HG02798 (cell line): Measurements from ENCODE around the gene PRSS21.

ENCODE experiments used
- ATAC-seq: cut with Tn5 transposase; IDR thresholded peaks from one replicate; pipeline ENCODE4 v1.9.1; 2021; ENCODE audit warnings: mild to moderate bottlenecking; ENCODE audit not compliant: unreplicated experiment, poor library complexity

Gene PRSS21

GRCh38 chr16:2799859-2800226 is 17.2 kb upstream of the PRSS21 start:
- ATAC-seq: no peak

- no peak for ATAC-seq
Measured at GRCh38 chr16:2803545-2804195, 13.4 kb upstream of the PRSS21 start.

GRCh38 chr16:2804728-2805127 is 12.3 kb upstream of the PRSS21 start:
- ATAC-seq: no peak

- no peak for ATAC-seq
Measured at GRCh38 chr16:2806286-2806685, 10.8 kb upstream of the PRSS21 start.

DNA sequence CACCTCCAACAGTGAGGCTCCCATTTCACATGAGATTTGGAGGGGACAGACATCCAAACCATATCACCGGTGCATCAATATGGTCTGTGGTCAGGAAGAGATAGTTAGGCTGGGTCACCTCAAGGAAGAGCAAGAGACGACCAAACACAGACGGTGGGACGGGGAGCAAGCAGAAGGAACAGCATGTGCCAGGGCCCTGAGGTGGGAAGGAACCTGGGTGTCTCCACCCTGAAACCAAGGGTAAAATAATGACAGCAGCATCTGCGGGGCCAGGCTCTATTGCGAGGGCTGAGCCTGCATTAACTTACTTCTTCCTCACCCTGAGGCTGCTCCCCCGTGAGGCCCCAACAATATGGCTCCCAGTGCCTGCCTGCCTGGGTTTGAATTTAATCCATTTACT is 8.9 kb upstream of the PRSS21 start:
- ATAC-seq: no peak

GRCh38 chr16:2809149-2809760 is 7.8 kb upstream of the PRSS21 start:
- no peak for ATAC-seq

DNA sequence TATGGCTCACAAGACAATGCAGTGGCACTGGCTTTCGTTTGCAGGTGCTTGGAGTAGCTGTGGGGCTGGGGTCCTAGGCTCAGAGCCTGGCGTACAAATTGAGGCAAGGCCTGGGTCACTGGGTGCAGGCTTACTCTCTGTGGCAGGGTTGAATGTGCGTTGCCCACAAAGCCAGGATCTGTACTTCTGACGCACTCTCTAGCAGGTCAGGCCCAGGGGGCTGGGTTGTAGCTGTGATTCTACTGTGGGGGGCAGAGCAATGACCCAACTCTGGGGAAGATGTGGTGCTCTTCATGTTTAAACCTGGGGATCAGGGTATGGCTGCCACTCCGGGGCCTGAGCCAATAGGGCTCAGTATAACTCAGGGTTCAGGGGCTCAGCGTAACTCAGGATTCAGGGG is 6.4 kb upstream of the PRSS21 start:
- no peak for ATAC-seq

DNA sequence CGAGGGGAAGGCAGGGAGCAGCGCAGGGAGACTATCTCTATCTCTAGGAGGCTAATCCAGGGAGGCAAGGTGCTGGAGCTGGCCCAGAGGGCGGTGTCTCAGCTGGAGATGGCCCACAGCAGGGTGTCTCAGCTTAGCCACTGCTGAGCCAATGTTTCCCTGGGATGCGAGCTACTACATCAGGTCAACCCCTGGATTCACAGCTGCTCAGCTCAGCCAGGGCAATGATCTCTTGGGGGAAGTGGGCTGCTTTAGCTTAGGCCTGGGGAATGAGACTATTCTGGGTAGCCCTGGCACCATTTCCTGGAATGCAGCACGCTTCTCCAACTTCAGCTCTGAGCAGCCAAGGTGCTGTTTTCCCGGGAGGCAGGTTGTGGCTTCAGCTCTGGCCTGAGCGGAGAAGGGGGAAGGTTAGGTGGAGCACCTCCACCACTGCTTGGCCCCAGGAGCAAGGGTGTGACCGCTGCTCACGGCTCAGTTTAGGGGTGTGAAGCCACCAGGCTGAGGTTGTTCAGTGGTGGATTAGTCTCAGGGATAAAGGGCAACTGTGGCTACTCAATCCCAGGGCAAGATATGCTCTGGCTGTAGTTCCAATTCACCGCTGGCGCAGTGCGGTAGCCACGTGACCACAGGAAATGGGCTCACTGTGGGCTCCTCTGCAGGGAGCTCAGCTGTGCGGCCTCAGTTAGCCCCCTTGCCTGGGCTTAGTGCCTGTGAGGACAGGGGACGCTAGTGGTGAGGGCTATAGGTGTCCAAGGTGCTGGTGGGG is 5.2 kb upstream of the PRSS21 start:
- ATAC-seq: no peak

DNA sequence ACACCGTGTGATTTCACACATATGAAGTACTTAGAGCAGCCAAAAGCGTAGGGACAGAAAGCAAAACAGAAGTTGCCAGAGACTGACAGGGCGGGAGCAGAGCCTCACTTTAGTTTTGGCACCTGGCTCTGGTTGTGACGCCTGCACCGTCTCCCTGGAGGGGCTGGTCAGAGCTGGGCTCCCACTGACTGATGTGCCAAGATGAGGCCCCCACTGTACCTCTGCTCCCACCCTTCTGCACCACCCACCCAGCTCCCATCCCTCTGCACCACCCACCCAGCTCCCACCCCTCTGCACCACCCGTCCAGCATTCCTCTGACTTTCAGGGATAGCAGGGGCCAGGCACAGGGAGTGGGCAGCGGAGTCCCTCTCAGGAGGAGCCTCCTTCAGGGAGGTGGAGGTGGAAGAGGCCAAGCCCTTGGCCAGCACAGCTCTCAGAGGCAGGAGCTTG is 3.2 kb upstream of the PRSS21 start:
- ATAC-seq: no peak

DNA sequence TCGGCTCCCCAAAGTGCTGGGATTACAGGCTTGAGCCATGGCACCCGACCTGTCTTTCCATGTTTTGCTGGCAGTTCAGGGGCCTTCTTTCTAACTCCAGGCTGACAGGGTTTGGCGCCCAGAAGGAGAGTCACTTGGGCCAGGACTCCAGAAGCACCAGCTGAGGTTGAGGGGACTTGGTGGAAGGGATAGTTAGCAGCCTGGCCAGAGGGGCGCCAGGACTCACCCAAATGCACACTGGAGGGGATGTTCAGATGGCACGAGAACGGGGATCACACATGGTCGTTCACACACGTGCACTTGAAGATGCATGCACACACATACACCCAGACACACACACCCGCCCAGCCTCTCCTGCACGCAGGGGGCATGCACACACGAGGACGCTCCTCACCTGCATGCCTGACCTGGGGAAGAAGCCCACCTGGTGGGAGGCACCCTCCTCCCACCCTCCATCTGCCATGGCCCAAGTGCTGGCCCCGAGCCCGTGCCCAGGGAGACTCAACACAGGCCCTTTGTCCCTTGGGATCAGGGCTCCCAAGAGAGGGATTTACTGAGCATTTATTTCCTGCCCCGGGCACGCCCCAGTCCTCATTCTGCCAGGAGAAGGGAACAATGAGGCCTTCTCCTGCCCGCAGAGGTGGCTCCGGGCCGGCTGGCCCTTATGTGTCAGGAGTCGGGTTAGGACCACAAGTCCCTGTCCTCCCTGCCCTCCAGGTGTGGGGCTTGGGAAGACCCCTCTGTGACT is 2.3 kb upstream of the PRSS21 start:
- no peak for ATAC-seq

GRCh38 chr16:2815299-2815771 is 1.7 kb upstream of the PRSS21 start:
- no peak for ATAC-seq

DNA sequence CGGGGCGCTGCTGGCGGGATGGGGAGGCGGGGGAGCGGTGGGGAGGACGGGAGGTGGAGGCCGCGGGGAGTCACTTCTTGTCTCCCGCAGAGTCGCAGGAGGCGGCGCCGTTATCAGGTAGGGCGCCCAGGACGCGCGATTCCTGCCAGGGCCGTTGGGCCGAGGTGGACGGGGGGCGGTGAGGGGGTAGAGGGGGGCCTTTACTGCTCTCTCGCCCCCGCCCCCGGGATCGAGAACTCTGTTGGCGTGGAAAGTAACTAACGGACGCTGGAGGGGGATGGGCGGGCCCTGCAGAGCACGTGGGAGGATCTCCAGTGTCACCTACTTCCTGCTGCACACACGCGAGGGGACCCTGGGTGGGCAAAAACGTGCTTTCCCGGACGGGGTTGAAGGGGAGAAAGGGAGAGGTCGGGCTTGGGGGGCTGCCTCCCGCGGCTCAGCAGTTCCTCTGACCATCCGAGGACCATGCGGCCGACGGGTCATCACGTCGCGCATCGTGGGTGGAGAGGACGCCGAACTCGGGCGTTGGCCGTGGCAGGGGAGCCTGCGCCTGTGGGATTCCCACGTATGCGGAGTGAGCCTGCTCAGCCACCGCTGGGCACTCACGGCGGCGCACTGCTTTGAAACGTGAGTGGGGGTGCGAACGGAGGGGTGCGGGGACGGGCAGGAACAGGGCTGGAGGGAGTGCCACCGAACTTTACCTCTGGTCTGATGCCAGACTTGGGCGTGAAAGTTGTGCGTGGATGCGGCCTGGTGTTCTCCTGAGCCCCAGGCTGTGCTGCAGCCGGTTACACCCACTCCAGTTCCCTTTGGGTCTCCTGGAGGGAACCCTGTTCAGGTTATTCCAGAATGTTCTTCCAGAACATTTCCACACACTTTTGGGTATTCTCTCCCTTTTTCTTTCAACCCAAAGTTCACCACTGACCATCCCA is 569 bp downstream of the PRSS21 start:
- ATAC-seq: no peak

- no peak for ATAC-seq
Measured at GRCh38 chr16:2818272-2818876, 1.3 kb downstream of the PRSS21 start.

- no peak for ATAC-seq
Measured at GRCh38 chr16:2819179-2819938, 2.3 kb downstream of the PRSS21 start.

DNA sequence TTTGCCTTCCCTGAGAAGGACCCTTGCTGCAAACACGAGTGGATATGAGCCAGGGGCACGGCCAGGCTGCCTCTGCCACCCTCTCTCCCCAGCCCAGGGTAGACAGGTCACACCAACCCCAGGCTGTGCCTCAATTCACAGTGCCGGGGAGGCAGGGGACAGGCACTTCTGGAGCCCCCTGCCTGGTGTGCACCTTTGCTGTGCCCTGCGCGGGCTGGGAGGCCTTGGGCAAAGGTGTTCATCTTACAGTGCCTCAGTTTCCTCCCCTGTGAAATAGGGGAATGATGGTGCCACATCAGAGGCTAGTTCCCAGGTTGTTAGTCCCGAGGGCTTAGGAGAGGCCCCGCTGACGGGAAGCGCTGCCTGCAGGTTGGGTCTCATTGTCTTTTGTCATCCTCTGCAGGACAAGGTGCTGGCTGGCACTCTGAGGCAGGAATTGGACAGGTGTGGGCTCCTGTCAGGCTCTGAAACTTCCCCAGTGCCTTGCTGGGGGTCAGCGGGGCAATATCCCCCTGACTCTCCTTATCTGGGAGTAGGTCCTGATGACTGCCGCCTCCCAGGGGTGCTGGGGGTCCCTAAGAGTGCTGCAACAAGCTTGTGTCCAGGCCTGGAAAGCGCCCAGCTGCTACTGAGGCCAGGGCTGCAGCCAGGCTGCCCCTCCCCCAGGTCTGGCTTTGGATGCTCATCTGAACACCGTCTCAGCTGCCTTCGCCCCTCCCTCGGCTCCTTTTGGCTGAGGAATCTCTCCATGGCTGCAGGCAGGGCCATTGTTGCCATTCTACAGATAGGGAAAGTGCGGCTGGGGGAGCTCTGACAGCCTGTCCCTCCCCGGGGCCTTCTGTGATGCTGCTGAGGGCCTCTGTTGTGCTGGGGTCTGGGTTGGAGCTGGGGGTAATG is 3.1 kb downstream of the PRSS21 start:
- no peak for ATAC-seq

- ATAC-seq: no peak
Measured at GRCh38 chr16:2820836-2821486, 3.9 kb downstream of the PRSS21 start.

GRCh38 chr16:2821487-2822157 is 4.6 kb downstream of the PRSS21 start:
- no peak for ATAC-seq
